GM12878 (cell line): ENCODE data around the gene CYP2A6. TPM values are rescaled to one million over a fixed set of nuclear protein-coding genes. Genes with fewer than 3 reads are reported as not detected.

Source experiments
- CREB1 ChIP-seq: IDR thresholded peaks from 2 replicates; pipeline ENCODE4 v1.6.1; 2012; ENCODE audit warnings: low read depth, mild to moderate bottlenecking, inconsistent platforms
- EED ChIP-seq: sonication (generic); IDR thresholded peaks from 2 replicates; pipeline ENCODE4 v1.6.1; 2016; ENCODE audit warnings: antibody characterized with exemption, low read depth
- EZH2 ChIP-seq: IDR thresholded peaks from 2 replicates; pipeline ENCODE4 v1.6.1; 2012; ENCODE audit warnings: low read depth, mild to moderate bottlenecking, control low read depth, inconsistent platforms, low read length, borderline replicate concordance; ENCODE audit not compliant: control insufficient read depth
- GABPA ChIP-seq: IDR thresholded peaks from 2 replicates; pipeline ENCODE4 v1.6.1; 2014; ENCODE audit warnings: antibody characterized with exemption, low read depth, mild to moderate bottlenecking, inconsistent platforms
- GATAD2B ChIP-seq: fragments of 450-650 bp; conservative IDR thresholded peaks from 2 replicates; pipeline ENCODE4 v1.6.1; 2017; ENCODE audit warnings: low read depth, mild to moderate bottlenecking, moderate library complexity
- IKZF2 ChIP-seq, 2 experiments: fragments of 450-650 bp; IDR thresholded peaks; 2 replicates each; pipeline ENCODE4 v1.6.1; 2017; ENCODE audit warnings: mild to moderate bottlenecking in 2 of 2, moderate library complexity in 2 of 2
- IRF4 ChIP-seq: IDR thresholded peaks from 2 replicates; pipeline ENCODE4 v1.6.1; 2011; ENCODE audit warnings: low read depth, low read length
- MEF2A ChIP-seq: IDR thresholded peaks from 2 replicates; pipeline ENCODE4 v1.6.1; 2011; ENCODE audit warnings: low read depth, mild to moderate bottlenecking, low read length, moderate library complexity; ENCODE audit not compliant: insufficient read depth
- MYC ChIP-seq: IDR thresholded peaks from 2 replicates; pipeline ENCODE4 v1.6.1; 2011; ENCODE audit warnings: mild to moderate bottlenecking, low read length, moderate library complexity, inconsistent platforms; ENCODE audit not compliant: insufficient read depth, insufficient replicate concordance, insufficient read length, severe bottlenecking
- NFXL1 ChIP-seq: fragments of 450-650 bp; IDR thresholded peaks from 2 replicates; pipeline ENCODE4 v1.6.1; 2017; ENCODE audit warnings: antibody characterized with exemption, mild to moderate bottlenecking, borderline replicate concordance
- POLR2AphosphoS5 ChIP-seq: IDR thresholded peaks from 2 replicates; pipeline ENCODE4 v1.6.1; 2011; ENCODE audit warnings: mild to moderate bottlenecking, low read length, inconsistent platforms
- POU2F2 ChIP-seq: IDR thresholded peaks from 3 replicates; pipeline ENCODE4 v1.6.1; 2011; ENCODE audit warnings: low read depth, mild to moderate bottlenecking, low read length, borderline replicate concordance
- SPI1 ChIP-seq: IDR thresholded peaks from 2 replicates; pipeline ENCODE4 v1.6.1; 2011; ENCODE audit warnings: low read depth, mild to moderate bottlenecking, low read length, moderate library complexity, borderline replicate concordance; ENCODE audit not compliant: insufficient read depth
- SREBF1 ChIP-seq: IDR thresholded peaks from 2 replicates; pipeline ENCODE4 v1.6.1; 2012; ENCODE audit warnings: mild to moderate bottlenecking, low read length
- SRF ChIP-seq, 2 experiments: IDR thresholded peaks; 2 replicates each; pipeline ENCODE4 v1.6.1; 2011; ENCODE audit warnings: low read depth in 2 of 2, low read length in 2 of 2, mild to moderate bottlenecking in 1 of 2, moderate library complexity in 1 of 2
- STAT1 ChIP-seq: fragments of 450-650 bp; conservative IDR thresholded peaks from 2 replicates; pipeline ENCODE4 v1.6.1; 2014; ENCODE audit warnings: antibody characterized with exemption, mild to moderate bottlenecking
- TBL1XR1 ChIP-seq: IDR thresholded peaks from 2 replicates; pipeline ENCODE4 v1.6.1; 2012; ENCODE audit warnings: low read depth, low read length, improper control_type of control experiment
- TCF3 ChIP-seq: IDR thresholded peaks from 2 replicates; pipeline ENCODE4 v1.6.1; 2012; ENCODE audit warnings: low read depth, mild to moderate bottlenecking, low read length, borderline replicate concordance; ENCODE audit not compliant: insufficient read depth
- ZNF384 ChIP-seq: IDR thresholded peaks from 2 replicates; pipeline ENCODE4 v1.6.1; 2012; ENCODE audit warnings: low read depth, mild to moderate bottlenecking, low read length, improper control_type of control experiment, borderline replicate concordance
- polyA plus RNA-seq, 11 experiments: library from polyadenylated mRNA; depleted of rRNA in 4 of 11; unstranded in 6 of 11; stranded (reverse) in 5 of 11; fragments of >200 nt; fragmentation: Nextera tagmentation in 4 of 11; fragmentation: Illumina TruSeq in 1 of 11; extraction: Ambion mirVana in 4 of 11; extraction: Trizol in 1 of 11; gene quantifications; 1 replicate in 1 of 11; 2 replicates in 10 of 11; pipeline versions ENCODE4 v1.2.1 to v1.2.3, GENCODE V29; 2011 to 2016; ENCODE audit warnings: inconsistent platforms in 2 of 11, missing spikeins in 2 of 11, low read depth in 1 of 11
- total RNA-seq, 4 experiments: library from RNA; depleted of rRNA in 3 of 4; stranded (reverse); fragments of >200 nt in 3 of 4; fragmentation: Illumina TruSeq in 1 of 4; extraction: Trizol in 1 of 4; gene quantifications; 2 replicates each; pipeline versions ENCODE4 v1.2.1 to v1.2.3, GENCODE V29; 2013 to 2021
- TF ChIP-seq, protein P1 (sequence below): IDR thresholded peaks from 2 replicates; pipeline ENCODE4 v1.6.1; 2011; ENCODE audit warnings: borderline replicate concordance, low read depth, mild to moderate bottlenecking, moderate library complexity, mixed read lengths, low read length; ENCODE audit not compliant: insufficient read depth; ENCODE audit errors: extremely low read length
- TF ChIP-seq, protein P2 (sequence below): fragments of 450-650 bp; IDR thresholded peaks from 2 replicates; pipeline ENCODE4 v1.6.1; 2017; ENCODE audit warnings: low read depth, mild to moderate bottlenecking, moderate library complexity
- TF ChIP-seq, protein P3 (sequence below): IDR thresholded peaks from 2 replicates; pipeline ENCODE4 v1.6.1; 2011; ENCODE audit warnings: mild to moderate bottlenecking, low read depth, low read length, moderate library complexity; ENCODE audit not compliant: insufficient replicate concordance
- TF ChIP-seq, protein P4 (sequence below): IDR thresholded peaks from 2 replicates; pipeline ENCODE4 v1.6.1; 2012; ENCODE audit warnings: low read depth, low read length, improper control_type of control experiment

Gene CYP2A6
- total and polyA plus RNA-seq, 10 of the 15 experiments (the other 5 are each of a cell fraction or from before 2014, with no cell fraction given) = 0.97 TPM; not detected in 9

DNA sequence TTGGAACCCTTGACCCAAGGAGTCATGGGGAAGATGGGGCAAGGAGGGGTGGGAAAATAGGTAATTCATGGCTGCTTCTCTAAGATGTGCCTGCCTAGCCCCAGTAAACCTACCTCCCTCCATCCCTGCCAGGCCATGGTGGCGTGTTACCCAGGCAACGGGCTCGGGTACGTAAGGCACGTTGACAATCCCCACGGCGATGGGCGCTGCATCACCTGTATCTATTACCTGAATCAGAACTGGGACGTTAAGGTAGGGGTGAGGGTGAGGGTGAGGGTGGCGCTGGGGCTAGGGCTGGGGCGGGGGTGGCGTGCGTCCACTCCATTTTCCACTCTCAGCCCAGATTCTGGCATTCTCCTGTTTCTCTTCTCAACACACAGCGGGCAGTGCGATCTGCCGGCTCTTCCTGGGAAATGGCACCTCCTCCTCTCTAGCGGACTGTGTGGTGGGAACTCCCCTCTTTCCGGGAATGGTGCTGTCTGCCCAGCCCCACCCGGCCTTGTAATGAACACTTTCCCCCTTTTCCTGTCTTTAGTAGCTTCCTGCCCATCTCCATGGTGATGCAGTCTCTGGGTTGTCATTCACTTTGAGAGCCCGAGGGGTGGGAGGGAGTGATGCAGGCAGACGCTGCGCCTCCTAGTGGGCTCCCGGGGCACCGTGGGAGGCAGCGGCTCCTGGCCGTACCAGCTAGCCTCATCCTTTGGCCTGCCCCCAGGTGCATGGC is 43.7 kb downstream of the CYP2A6 start (continued):
- TF ChIP-seq EED (no peak), EZH2 (no peak), SREBF1 (no peak), CREB1 (peak; percentile 53; the same call in 1 of the 2 replicates), IRF4 (0 out of 2 replicates have a peak, but pooled peaks have one; percentile 37), GATAD2B (peak; percentile 54; the same call in 1 of the 2 replicates), ZNF384 (no peak), MYC (no peak), POU2F2 (no peak), NFXL1 (no peak), STAT1 (no peak), POLR2AphosphoS5 (0 out of 2 replicates have a peak, but pooled peaks have one; percentile 13), TCF3 (0 out of 2 replicates have a peak, but pooled peaks have one; percentile 17), SPI1 (no peak), TBL1XR1 (no peak), GABPA (no peak), SRF (IDR thresholded peaks at IDR 0.05; ENCODE audit: low read depth in 2 of 2, low read length in 2 of 2) (no peak), MEF2A (no peak), IKZF2 (IDR thresholded peaks at IDR 0.05) (peak; percentile 10 to 31; a peak in 1 of 4 replicates)
- TF ChIP-seq, protein P1, sequence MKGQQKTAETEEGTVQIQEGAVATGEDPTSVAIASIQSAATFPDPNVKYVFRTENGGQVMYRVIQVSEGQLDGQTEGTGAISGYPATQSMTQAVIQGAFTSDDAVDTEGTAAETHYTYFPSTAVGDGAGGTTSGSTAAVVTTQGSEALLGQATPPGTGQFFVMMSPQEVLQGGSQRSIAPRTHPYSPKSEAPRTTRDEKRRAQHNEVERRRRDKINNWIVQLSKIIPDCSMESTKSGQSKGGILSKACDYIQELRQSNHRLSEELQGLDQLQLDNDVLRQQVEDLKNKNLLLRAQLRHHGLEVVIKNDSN = no peak
- TF ChIP-seq, protein P2, sequence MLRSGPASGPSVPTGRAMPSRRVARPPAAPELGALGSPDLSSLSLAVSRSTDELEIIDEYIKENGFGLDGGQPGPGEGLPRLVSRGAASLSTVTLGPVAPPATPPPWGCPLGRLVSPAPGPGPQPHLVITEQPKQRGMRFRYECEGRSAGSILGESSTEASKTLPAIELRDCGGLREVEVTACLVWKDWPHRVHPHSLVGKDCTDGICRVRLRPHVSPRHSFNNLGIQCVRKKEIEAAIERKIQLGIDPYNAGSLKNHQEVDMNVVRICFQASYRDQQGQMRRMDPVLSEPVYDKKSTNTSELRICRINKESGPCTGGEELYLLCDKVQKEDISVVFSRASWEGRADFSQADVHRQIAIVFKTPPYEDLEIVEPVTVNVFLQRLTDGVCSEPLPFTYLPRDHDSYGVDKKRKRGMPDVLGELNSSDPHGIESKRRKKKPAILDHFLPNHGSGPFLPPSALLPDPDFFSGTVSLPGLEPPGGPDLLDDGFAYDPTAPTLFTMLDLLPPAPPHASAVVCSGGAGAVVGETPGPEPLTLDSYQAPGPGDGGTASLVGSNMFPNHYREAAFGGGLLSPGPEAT = no peak
- TF ChIP-seq, protein P3, sequence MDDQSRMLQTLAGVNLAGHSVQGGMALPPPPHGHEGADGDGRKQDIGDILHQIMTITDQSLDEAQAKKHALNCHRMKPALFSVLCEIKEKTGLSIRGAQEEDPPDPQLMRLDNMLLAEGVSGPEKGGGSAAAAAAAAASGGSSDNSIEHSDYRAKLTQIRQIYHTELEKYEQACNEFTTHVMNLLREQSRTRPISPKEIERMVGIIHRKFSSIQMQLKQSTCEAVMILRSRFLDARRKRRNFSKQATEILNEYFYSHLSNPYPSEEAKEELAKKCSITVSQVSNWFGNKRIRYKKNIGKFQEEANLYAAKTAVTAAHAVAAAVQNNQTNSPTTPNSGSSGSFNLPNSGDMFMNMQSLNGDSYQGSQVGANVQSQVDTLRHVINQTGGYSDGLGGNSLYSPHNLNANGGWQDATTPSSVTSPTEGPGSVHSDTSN = peak; percentile 85
- TF ChIP-seq, protein P4, sequence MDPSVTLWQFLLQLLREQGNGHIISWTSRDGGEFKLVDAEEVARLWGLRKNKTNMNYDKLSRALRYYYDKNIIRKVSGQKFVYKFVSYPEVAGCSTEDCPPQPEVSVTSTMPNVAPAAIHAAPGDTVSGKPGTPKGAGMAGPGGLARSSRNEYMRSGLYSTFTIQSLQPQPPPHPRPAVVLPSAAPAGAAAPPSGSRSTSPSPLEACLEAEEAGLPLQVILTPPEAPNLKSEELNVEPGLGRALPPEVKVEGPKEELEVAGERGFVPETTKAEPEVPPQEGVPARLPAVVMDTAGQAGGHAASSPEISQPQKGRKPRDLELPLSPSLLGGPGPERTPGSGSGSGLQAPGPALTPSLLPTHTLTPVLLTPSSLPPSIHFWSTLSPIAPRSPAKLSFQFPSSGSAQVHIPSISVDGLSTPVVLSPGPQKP = no peak
